Measurements from ENCODE around the gene MYLIP.
"Not testable (repeated sequence)": the region's sequence is repeated elsewhere in the genome, so short reads cannot be mapped to it uniquely, and the experiment has no call there.

Gene MYLIP

DNA sequence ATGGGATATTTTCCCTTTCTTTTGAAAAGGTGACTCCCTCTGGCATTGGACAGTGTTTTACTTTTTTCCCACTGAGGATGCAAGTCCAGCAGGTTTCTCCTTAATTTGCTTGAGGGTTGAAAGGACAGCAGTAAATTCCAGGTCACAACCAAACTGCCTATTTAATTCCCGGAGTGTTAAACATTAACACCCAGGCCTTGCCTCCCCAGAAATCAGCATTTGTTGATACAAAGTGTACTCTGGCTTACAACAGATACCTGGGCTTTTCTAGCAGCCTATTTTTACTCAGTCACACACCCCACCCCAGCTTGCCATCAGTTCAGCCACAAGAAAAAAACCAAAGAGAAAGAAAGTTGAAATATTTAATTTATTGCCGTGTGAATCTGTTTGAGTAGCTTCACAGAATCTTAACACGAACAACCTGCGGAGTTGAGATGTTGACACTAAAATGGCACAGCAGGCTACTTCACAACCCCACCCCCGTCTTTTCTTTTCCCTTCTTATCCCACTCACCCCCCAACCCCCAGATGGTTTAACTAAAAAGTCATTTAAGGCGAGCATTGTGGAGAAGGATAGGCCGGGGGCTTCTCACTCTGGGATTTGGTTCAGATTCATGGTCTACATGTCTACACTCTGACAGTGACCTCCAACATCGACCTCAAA lies 45.7 kb downstream of the MYLIP start:
- no peak for DNase-seq

DNA sequence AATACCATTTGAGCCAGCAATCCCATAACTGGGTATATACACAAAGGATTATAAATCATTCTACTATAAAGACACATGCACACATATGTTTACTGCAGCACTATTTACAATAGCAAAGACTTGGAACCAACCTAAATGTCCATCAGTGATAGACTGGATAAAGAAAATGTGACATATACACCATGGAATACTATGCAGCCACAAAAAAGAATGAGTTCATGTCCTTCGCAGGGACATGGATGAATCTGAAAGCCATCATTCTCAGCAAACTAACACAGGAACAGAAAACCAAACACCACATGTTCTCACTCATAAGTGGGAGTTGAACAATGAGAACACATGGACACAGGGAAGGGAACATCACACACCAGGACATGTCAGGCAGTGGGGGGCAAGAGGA lies 47.7 kb downstream of the MYLIP start:
- not testable (repeated sequence) for DNase-seq

DNA sequence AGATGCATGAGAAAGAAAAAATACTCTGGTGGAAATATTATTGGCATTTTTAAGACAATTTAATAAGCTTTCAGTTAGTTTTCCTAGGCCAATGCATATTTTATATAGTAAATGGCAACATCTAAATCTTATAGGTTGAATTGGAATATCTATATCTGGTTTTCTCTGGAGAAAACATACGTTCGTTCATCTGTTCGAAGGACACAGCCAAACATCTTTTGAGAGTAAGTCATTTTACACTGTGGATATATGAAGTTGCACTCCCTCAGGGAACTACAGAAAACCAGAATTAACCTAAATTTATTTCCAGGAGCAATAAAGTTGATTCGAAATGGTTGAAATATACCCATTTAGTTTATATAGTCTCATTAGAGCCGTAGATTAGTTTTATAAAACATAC lies 49.0 kb downstream of the MYLIP start:
- DNase-seq, result no peak

DNA sequence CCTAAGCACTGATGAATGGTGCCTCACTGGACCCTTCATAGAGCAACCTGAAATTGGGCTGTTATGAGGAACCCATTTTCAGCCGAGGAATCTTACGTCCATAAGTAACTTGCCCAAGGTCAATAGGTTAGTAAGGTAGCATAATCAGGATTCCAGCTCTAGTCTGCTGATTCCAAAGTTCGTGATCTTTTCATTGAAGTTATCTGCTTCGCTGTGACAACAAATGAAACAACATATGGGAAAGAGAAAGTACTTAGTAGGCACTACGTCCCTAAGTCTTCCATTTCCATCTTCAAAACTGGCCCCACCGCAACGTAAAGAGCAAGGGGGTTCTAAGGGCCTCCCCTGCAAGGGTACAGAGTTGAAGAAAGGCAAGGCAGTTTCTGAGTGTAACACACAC lies 49.5 kb downstream of the MYLIP start:
- DNase-seq, result no peak

DNA sequence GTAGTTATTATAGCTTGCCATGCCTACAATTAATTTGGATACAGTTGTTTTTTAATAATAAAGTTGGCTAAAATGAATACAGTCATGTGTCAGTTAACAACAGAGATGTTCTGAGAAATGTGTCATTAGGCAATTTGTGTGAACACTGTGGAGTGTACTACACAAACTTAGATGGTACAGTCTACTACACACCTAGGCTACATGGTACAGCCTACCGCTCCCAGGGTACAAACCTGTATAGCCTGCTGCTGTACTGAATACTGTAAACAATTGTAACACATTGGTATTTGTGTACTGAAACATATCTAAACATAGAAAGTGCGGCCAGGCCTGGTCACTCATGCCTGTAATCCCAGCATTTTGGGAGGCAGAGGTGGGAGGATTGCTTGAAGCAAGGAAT lies 50.2 kb downstream of the MYLIP start:
- DNase-seq, result no peak

DNA sequence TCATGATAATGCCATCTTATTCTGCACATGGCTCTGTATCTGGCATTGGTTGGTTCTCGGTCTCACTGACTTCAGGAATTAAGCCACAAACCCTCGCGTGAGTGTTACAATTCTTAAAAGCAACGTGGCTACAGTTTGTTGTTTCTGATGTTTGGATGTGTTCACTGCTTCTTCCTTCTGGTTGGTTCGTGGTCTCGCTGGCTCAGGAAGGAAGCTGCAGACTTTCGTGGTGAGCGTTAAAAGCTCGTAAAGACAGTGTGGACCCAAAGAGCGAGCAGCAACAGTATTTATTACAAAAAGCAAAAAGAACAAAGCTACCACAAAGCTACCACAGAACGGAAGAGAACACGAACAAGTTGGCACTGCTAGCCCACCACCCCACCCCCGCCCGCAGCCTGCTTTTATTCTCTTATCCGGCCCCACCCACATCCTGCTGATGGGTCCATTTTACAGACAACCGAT lies 51.1 kb downstream of the MYLIP start:
- DNase-seq, result no peak

DNA sequence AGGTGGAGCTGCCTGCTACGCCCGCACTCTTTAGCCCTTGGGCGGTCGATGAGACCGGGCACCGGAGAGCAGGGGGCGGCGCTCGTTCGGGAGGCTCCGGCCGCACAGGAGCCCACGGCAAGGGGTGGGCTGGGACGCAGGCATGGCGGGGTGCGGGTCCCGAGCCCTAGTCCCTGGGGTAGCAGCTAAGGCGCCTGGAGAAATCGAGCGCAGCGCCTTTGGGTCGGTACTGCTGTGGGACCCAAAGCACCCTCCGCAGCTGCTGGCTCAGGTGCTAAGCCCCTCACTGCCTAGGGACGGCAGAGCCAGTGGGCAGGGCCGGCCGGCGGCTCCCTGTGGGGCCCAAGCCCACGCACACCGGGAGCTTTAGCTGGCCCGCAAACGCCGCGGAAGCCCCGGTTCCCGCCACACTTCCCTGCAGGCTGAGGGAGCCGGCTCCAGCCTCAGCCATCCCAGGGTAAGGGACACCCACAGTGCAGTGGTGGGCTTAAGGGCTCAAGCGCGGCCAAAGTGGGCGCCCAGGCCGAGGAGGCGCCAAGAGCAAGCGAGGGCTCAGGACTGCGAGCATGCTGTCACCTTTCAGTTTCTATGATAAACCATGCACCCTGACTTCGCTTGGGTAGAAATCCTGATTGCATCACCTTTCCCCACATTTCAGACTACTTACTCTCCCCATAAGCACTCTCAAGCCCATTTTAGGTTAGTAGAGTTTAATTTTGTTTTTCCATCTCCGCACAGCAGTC lies 52.0 kb downstream of the MYLIP start:
- no peak for DNase-seq

DNA sequence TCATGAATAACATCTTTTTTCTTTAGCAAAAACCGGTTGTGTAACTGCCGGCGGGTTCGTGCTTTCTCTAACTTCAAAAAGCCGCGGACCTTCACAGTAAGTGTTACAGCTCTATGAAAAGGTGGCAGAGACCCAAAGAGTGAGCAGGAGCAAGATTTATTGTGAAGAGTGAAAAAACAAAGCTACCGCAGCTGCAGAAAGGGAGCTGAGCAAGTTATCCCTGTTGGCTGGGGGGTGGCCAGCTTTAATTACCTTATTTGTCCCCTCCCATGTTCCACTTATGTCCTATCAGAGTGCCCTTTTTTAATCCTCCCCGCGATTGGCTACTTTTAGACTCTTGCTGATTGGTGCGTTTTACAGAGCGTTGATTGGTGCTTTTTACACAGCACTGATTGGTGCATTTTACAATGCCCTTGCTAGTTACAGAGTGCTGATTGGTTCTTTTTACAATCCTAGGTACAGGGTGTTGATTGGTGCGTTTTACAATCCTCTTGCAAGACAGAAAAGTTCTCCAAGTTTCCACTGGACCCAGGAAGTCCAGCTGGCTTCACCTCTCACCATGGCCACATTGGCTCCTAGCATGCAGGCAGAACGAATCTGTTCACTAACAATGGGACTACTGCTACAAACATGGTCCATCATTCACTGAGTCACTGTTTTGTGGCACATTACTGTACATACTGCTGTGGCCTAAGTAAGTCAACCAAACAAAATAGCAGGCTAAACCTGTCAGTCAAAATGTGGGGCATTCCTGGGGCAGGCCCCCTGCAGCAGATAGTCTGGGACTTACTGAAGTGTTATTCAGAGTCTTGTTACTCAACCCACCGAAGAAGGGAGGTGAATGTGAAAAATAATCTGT lies 52.8 kb downstream of the MYLIP start:
- peak; percentile 16 for DNase-seq

DNA sequence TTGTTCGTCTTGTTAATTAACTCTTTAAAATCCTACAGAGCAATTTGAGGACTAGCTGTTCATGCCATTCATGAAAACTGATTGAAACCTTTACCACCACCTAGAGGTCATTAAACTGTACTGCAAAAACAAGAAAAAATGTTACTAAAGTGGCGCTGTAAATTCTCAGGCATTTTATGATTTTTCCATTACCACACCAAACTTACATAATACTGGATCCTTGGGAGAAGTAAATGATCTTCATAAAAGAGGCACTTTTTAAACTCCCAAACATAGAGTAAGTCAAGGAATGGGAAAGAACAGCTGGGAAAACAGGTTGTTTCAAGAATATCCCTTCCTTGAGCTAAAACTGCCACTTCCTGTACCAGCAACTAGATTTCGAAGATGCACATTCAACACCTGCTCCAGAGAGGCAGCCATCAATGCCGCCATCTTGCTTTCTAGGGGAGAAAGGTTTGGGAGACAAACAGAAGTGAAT lies 54.3 kb downstream of the MYLIP start:
- peak; percentile 46 for DNase-seq

DNA sequence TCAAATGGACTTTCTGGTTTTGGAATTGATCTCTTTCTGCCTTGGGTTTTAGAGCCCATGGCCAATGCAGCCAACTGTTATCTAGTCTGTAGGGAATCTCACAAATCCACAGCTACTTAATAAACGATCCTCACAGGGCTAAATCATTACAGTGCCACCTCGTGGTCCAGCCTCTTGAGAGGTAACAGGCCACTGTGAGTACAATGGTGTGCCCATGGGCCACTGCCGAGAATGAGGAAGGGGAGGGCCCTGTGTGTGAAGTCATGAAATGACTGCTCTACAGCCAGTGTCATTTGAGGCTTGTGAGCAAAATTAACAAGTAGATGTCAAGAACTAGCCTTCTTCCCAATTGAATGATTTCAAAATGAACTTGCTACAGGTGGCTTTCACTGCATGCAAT lies 55.2 kb downstream of the MYLIP start:
- DNase-seq, result peak; percentile 32

DNA sequence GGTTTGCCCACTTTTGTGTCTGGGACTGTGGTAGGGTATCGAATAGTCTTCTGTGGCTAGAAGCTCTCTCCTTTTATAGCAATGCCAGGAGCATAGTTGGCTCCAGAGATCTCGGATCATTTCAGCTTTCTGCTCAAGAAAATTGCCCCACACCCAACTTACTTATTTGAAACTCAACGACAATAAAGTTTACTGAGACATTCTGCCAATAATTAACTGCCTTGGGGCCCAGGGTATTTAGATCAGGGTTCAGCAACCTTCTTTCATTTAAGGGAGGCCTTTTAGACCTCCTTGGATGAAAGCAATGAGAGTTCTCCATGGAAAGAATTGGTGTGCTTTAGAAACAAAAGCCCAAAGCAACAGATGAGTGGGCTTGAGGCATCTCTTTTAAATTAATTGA lies 55.7 kb downstream of the MYLIP start:
- no peak for DNase-seq

DNA sequence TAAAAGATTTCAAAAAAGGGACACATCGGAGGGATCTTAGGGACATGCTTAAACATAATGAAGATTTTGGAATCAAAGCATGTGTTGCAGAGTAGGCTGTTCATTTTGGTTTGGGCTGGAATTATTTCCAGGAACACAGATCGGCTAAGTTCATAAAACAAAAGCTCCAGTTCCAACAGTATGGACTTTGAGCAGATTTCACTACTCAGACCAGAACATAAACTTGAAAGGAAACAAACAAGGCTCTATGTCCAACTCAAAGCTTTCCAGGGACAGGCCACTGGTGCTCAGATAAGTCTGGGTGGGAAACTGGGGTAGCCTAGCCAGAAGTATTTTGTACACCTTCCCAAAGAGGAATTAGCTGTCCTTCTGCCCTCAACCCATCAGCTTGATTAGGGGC lies 58.3 kb downstream of the MYLIP start:
- no peak for DNase-seq

DNA sequence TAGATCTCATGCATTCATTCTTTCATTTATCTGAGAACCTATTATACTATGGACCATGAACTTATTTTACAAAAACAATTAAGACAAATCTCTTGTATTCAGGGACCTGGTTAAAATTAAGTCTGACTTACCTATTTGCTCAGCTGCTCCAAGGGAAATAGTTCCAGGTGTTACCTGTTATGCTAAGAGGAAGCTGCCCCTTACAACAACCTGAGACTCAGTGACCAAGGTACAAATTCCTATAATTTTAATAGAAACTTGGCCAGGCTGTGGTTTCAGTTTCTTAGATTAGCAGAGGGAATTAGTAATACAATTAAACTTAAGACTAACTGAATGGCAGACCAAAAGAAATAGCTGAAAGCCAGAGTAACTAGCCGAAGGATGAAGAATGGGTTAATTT lies 61.3 kb downstream of the MYLIP start:
- DNase-seq, result no peak

DNA sequence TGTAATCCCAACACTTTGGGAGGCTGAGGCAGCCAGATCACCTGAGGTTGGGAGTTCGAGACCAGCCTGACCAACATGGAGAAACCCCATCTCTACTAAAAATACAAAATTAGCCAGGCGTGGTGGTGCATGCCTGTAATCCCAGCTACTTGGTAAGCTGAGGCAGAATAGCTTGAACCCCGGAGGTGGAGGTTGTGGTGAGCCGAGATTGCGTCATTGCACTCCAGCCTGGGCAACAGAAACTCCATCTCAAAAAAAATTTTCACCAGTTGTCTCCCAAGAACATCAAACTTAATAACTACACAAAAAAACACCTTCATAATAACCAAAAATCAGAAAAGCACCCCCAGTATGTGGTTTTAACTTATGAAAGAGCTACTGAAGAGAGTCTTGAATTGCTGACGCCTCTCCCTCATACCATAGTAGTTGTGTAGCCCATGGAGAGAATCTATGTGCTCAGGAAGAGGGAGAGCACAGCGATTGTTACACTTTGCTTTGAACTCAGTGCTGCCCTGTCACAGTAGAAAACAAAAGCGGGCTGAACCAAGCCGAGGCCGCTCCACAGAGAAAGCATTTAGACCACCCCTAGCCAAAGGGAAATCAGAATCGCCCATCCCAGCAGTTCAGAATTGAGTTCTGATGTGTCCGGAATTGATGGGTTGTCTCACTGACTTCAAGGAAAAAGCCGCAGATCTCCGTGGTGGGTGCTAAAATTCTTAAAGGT lies 67.5 kb downstream of the MYLIP start:
- no peak for DNase-seq

DNA sequence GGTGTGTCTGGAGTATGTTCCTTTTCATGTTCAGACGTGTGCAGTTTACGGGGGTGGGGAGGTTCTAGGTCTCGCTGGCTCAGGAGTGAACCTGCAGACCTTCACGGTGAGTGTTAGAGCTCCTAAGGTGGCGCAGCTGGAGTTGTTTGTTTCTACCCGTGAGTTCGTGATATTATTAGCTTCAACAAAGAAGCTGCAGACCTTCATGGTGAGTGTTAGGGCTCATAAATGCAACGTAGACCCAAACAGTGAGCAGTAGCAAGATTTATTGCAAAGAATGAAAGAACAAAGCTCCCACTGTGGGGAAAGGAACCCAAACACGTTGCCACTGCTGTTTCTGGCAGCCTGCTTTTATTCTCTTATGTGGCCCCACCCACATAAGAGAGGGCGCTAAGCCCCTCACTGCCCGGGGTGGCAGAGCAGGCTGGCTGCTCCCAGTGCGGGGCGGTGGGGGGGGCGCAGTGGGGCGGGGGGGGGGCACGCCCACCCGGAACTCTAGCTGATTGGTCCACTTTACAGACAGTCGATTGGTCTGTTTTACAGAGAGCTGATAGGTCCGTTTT lies 68.2 kb downstream of the MYLIP start:
- no peak for DNase-seq
